SK-N-SH (cell line): ENCODE results near the gene MTTP. TPM values are rescaled to one million over a fixed set of nuclear protein-coding genes. Genes with fewer than 3 reads are reported as not detected.

Experiments
- CTCF ChIA-PET: fragments of 300-600, 350-600 bp; formaldehyde crosslinking; extraction: SDS; loops from one replicate; lab custom pipeline; 2021; lab: Yijun Ruan, JAX
- POLR2A ChIA-PET: fragments of 350-600 bp; sonication (Branson Sonifier 250); formaldehyde crosslinking; extraction: SDS; loops from one replicate; lab custom pipeline; 2020; ENCODE audit warnings: antibody characterized with exemption, inconsistent platforms; lab: Yijun Ruan, JAX
- DNase-seq: peaks from one replicate; pipeline ENCODE4 v3.0.0; 2012
- H2AFZ ChIP-seq: fragments of 200-600 bp; sonication (generic); 2 replicates; pipeline ENCODE4 v1.8.1; 2016; ENCODE audit warnings: antibody characterized with exemption, mild to moderate bottlenecking, low read depth
- H3F3A ChIP-seq: fragments of 200-600 bp; sonication (generic); replicated peaks from 2 replicates; pipeline ENCODE3; 2016; ENCODE audit warnings: antibody characterized with exemption, mild to moderate bottlenecking; ENCODE audit not compliant: insufficient read depth
- H3K27ac ChIP-seq, 2 experiments: fragments of 200-500 bp in 1 of 2; fragments of 200-600 bp in 1 of 2; sonication (Bioruptor generic) in 1 of 2; sonication (generic), shearing (Covaris generic) in 1 of 2; 2 replicates each; pipeline versions ENCODE4 v1.5.1 to v1.6.1; 2014 to 2016; ENCODE audit warnings: low read depth in 2 of 2, inconsistent platforms in 1 of 2, low read length in 1 of 2, mild to moderate bottlenecking in 1 of 2, mixed read lengths in 1 of 2
- H3K27me3 ChIP-seq: fragments of 200-600 bp; sonication (generic), shearing (Covaris generic); 2 replicates; pipeline ENCODE4 v1.6.1; 2016; ENCODE audit warnings: mixed run types; ENCODE audit not compliant: insufficient read depth
- H3K36me3 ChIP-seq, 2 experiments: fragments of 200-500 bp in 1 of 2; fragments of 200-600 bp in 1 of 2; sonication (Bioruptor generic) in 1 of 2; sonication (generic) in 1 of 2; replicated peaks in 1 of 2; 2 replicates each; pipeline versions ENCODE3 to v1.5.1; 2014 to 2016; ENCODE audit warnings: low read length in 1 of 2, mild to moderate bottlenecking in 1 of 2; ENCODE audit not compliant: insufficient read depth in 2 of 2, control insufficient read depth in 1 of 2
- H3K4me1 ChIP-seq, 2 experiments: fragments of 200-500 bp in 1 of 2; fragments of 200-600 bp in 1 of 2; sonication (Bioruptor generic) in 1 of 2; sonication (generic), shearing (Covaris generic) in 1 of 2; 2 replicates each; pipeline versions ENCODE4 v1.5.1 to v1.6.1; 2014 to 2016; ENCODE audit warnings: low read depth in 1 of 2, low read length in 1 of 2, mixed run types in 1 of 2; ENCODE audit not compliant: insufficient read depth in 2 of 2, control insufficient read depth in 1 of 2
- H3K4me2 ChIP-seq: fragments of 200-600 bp; sonication (generic), shearing (Covaris generic); 2 replicates; pipeline ENCODE4 v1.6.1; 2017; ENCODE audit warnings: mixed run types
- H3K4me3 ChIP-seq, 2 experiments: fragments of 200-500 bp in 1 of 2; fragments of 200-600 bp in 1 of 2; sonication (Bioruptor generic) in 1 of 2; sonication (generic), shearing (Covaris generic) in 1 of 2; 2 replicates each; pipeline versions ENCODE4 v1.5.1 to v1.8.1; 2014 to 2016; ENCODE audit warnings: low read depth in 2 of 2, inconsistent platforms in 1 of 2, low read length in 1 of 2, mild to moderate bottlenecking in 1 of 2, mixed read lengths in 1 of 2, moderate library complexity in 1 of 2
- H3K79me2 ChIP-seq: fragments of 200-600 bp; sonication (generic); 2 replicates; pipeline ENCODE4 v1.8.1; 2017; ENCODE audit warnings: mild to moderate bottlenecking; ENCODE audit not compliant: insufficient read depth
- H3K9ac ChIP-seq: fragments of 200-600 bp; sonication (generic); 2 replicates; pipeline ENCODE4 v1.6.1; 2017; ENCODE audit warnings: mixed run types
- H3K9me2 ChIP-seq: fragments of 200-600 bp; sonication (generic); 2 replicates; pipeline ENCODE4 v1.6.1; 2017; ENCODE audit warnings: mixed run types
- H3K9me3 ChIP-seq: fragments of 200-600 bp; sonication (generic); 2 replicates; pipeline ENCODE4 v1.6.1; 2017; ENCODE audit warnings: mixed run types, mild to moderate bottlenecking, moderate library complexity
- H4K20me1 ChIP-seq: fragments of 200-600 bp; sonication (generic); 2 replicates; pipeline ENCODE4 v1.6.1; 2017; ENCODE audit warnings: mild to moderate bottlenecking, mixed run types; ENCODE audit not compliant: insufficient read depth
- CHD2 ChIP-seq: fragments of 150-350 bp; IDR thresholded peaks from 2 replicates; pipeline ENCODE4 v1.6.1; 2018; ENCODE audit warnings: low read length; ENCODE audit not compliant: partially characterized antibody
- ELF1 ChIP-seq: IDR thresholded peaks from 2 replicates; pipeline ENCODE4 v1.4.0; 2012
- EP300 ChIP-seq, 2 experiments: IDR thresholded peaks; 2 replicates each; pipeline versions ENCODE4 v1.4.0 to v1.6.1; 2012; ENCODE audit warnings: borderline replicate concordance in 1 of 2, low read depth in 1 of 2, low read length in 1 of 2
- FOSL2 ChIP-seq: IDR thresholded peaks from 2 replicates; pipeline ENCODE4 v1.4.0; 2012; ENCODE audit warnings: low read depth, mild to moderate bottlenecking, moderate library complexity, borderline replicate concordance
- FOXJ3 ChIP-seq: sonication (generic); formaldehyde crosslinking; IDR thresholded peaks from 2 replicates; pipeline ENCODE4 v1.5.1; 2020; ENCODE audit warnings: mild to moderate bottlenecking, missing genetic modification reagents
- GABPA ChIP-seq: IDR thresholded peaks from 2 replicates; pipeline ENCODE4 v1.4.0; 2012; ENCODE audit warnings: low read depth, mild to moderate bottlenecking
- NRF1 ChIP-seq: IDR thresholded peaks from 2 replicates; pipeline ENCODE4 v1.6.1; 2012; ENCODE audit warnings: low read depth, mild to moderate bottlenecking, low read length
- POLR2AphosphoS5 ChIP-seq: IDR thresholded peaks from 2 replicates; pipeline ENCODE4 v1.6.1; 2012; ENCODE audit warnings: low read depth, low read length
- RCOR1 ChIP-seq: fragments of 150-350 bp; IDR thresholded peaks from 2 replicates; pipeline ENCODE4 v1.6.1; 2017; ENCODE audit warnings: antibody characterized with exemption, low read length
- RFX5 ChIP-seq: IDR thresholded peaks from 2 replicates; pipeline ENCODE4 v1.6.1; 2012; ENCODE audit warnings: mild to moderate bottlenecking, improper control_type of control experiment, low read length
- RXRA ChIP-seq: IDR thresholded peaks from 2 replicates; pipeline ENCODE4 v1.4.0; 2012; ENCODE audit warnings: low read depth, mild to moderate bottlenecking, borderline replicate concordance
- TAF1 ChIP-seq: IDR thresholded peaks from 2 replicates; pipeline ENCODE4 v1.6.1; 2012; ENCODE audit warnings: low read depth, mild to moderate bottlenecking, low read length, moderate library complexity, borderline replicate concordance
- TCF12 ChIP-seq: IDR thresholded peaks from 2 replicates; pipeline ENCODE4 v1.4.0; 2012
- TEAD4 ChIP-seq: IDR thresholded peaks from 2 replicates; pipeline ENCODE4 v1.4.0; 2012; ENCODE audit warnings: mild to moderate bottlenecking, borderline replicate concordance; ENCODE audit not compliant: insufficient read depth
- YY1 ChIP-seq: IDR thresholded peaks from 2 replicates; pipeline ENCODE4 v1.4.0; 2012; ENCODE audit warnings: low read depth, mild to moderate bottlenecking
- polyA plus RNA-seq, 3 experiments: library from polyadenylated mRNA; depleted of rRNA; stranded (reverse); fragments of >200 nt; gene quantifications; 2 replicates each; pipeline ENCODE4 v1.2.3, GENCODE V29; 2012
- TF ChIP-seq, protein P1 (sequence below): IDR thresholded peaks from 2 replicates; pipeline ENCODE4 v1.4.0; 2012; ENCODE audit warnings: low read depth, borderline replicate concordance
- TF ChIP-seq, protein P2 (sequence below): IDR thresholded peaks from 2 replicates; pipeline ENCODE4 v1.4.0; 2012; ENCODE audit warnings: low read depth
- TF ChIP-seq, protein P3 (sequence below): fragments of 150-350 bp; IDR thresholded peaks from 2 replicates; pipeline ENCODE4 v1.6.1; 2016; ENCODE audit warnings: mild to moderate bottlenecking, low read depth, low read length
- TF ChIP-seq, protein P4 (sequence below): IDR thresholded peaks from 2 replicates; pipeline ENCODE4; 2012
- TF ChIP-seq, protein P5 (sequence below): fragments of 200-600 bp; sonication (generic); IDR thresholded peaks from 2 replicates; pipeline ENCODE4 v1.6.1; 2017; ENCODE audit warnings: antibody characterized with exemption, mild to moderate bottlenecking, moderate library complexity

The MTTP gene
- polyA plus RNA-seq, 1 of the 3 experiments (the other 2 are of a cell fraction), result not detected

DNA sequence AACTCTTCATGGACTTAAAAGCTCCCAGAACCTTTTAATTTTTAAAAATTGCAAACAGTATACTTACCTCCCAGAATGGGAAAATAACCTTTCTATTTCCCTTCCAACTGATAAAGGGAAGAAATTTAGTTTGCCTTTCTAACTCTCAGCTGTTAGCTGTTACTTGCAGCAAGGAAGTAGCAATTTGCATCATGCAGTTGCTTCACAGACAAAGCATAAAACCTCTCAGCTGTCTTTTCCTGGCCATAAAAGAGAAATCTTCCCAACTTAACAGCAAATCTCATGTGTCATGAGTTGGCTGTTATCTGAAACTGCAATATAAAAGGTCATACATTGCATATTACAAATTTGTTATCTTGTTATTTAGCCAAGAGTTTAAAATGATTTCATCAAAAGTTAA, 45.4 kb upstream of the MTTP start:
- Histone ChIP-seq H3K9me2 (no peaks in the 10 kb centered on the region), H3K9ac (no peak overlapping the region), H4K20me1 (no peaks in the 10 kb centered on the region), H3K9me3 (no peaks in the 10 kb centered on the region), H3F3A (peaks cover 4% of the 10 kb centered on the region), H3K79me2 (no peaks in the 10 kb centered on the region)
- CTCF ChIA-PET, result no interaction called here
- TF ChIP-seq, protein P1, sequence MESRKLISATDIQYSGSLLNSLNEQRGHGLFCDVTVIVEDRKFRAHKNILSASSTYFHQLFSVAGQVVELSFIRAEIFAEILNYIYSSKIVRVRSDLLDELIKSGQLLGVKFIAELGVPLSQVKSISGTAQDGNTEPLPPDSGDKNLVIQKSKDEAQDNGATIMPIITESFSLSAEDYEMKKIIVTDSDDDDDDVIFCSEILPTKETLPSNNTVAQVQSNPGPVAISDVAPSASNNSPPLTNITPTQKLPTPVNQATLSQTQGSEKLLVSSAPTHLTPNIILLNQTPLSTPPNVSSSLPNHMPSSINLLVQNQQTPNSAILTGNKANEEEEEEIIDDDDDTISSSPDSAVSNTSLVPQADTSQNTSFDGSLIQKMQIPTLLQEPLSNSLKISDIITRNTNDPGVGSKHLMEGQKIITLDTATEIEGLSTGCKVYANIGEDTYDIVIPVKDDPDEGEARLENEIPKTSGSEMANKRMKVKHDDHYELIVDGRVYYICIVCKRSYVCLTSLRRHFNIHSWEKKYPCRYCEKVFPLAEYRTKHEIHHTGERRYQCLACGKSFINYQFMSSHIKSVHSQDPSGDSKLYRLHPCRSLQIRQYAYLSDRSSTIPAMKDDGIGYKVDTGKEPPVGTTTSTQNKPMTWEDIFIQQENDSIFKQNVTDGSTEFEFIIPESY, result no peak
- no peak for TF ChIP-seq TEAD4
- TF ChIP-seq, protein P2, sequence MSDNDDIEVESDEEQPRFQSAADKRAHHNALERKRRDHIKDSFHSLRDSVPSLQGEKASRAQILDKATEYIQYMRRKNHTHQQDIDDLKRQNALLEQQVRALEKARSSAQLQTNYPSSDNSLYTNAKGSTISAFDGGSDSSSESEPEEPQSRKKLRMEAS, result no peak
- TF ChIP-seq TCF12, result no peak
- TF ChIP-seq, protein P3, sequence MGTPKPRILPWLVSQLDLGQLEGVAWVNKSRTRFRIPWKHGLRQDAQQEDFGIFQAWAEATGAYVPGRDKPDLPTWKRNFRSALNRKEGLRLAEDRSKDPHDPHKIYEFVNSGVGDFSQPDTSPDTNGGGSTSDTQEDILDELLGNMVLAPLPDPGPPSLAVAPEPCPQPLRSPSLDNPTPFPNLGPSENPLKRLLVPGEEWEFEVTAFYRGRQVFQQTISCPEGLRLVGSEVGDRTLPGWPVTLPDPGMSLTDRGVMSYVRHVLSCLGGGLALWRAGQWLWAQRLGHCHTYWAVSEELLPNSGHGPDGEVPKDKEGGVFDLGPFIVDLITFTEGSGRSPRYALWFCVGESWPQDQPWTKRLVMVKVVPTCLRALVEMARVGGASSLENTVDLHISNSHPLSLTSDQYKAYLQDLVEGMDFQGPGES, result no peak
- TF ChIP-seq TAF1, result no peak
- no peak for TF ChIP-seq YY1
- TF ChIP-seq RXRA, result no peak
- TF ChIP-seq, protein P4, sequence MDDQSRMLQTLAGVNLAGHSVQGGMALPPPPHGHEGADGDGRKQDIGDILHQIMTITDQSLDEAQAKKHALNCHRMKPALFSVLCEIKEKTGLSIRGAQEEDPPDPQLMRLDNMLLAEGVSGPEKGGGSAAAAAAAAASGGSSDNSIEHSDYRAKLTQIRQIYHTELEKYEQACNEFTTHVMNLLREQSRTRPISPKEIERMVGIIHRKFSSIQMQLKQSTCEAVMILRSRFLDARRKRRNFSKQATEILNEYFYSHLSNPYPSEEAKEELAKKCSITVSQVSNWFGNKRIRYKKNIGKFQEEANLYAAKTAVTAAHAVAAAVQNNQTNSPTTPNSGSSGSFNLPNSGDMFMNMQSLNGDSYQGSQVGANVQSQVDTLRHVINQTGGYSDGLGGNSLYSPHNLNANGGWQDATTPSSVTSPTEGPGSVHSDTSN, result no peak
- no peak for TF ChIP-seq FOXJ3 (CRISPR knock-in tag)
- TF ChIP-seq CHD2, result no peak
- TF ChIP-seq RCOR1, result no peak
- TF ChIP-seq, protein P5, sequence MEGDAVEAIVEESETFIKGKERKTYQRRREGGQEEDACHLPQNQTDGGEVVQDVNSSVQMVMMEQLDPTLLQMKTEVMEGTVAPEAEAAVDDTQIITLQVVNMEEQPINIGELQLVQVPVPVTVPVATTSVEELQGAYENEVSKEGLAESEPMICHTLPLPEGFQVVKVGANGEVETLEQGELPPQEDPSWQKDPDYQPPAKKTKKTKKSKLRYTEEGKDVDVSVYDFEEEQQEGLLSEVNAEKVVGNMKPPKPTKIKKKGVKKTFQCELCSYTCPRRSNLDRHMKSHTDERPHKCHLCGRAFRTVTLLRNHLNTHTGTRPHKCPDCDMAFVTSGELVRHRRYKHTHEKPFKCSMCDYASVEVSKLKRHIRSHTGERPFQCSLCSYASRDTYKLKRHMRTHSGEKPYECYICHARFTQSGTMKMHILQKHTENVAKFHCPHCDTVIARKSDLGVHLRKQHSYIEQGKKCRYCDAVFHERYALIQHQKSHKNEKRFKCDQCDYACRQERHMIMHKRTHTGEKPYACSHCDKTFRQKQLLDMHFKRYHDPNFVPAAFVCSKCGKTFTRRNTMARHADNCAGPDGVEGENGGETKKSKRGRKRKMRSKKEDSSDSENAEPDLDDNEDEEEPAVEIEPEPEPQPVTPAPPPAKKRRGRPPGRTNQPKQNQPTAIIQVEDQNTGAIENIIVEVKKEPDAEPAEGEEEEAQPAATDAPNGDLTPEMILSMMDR, result no peak
- no peak for TF ChIP-seq POLR2AphosphoS5
- no peak for TF ChIP-seq EP300 (IDR thresholded peaks at IDR 0.05; ENCODE audit: borderline replicate concordance in 1 of 2, low read depth in 1 of 2, low read length in 1 of 2)
- no peak for TF ChIP-seq GABPA
- TF ChIP-seq ELF1, result no peak
- TF ChIP-seq NRF1, result no peak
- no peak for TF ChIP-seq FOSL2
- no peak for TF ChIP-seq RFX5
- TF ChIP-seq, all 33 proteins: peak for 0
- Histone ChIP-seq H3K4me3 (no peak overlapping the region), H3K4me1 (no peaks in the 10 kb centered on the region), H3K4me2 (no peak overlapping the region), H2AFZ (no peak overlapping the region), H3K27me3 (peaks cover 7% of the 10 kb centered on the region; the same call in 1 of the 2 replicates), H3K27ac (no peak overlapping the region), H3K36me3 (no peaks in the 10 kb centered on the region)
- no peak for DNase-seq
- POLR2A ChIA-PET, result no interaction called here
